ENCODE data around the gene KANSL2.
A peak's percentile ranks its signal among the peaks of the same experiment; 100 is the strongest.
"Not testable (repeated sequence)": the region's sequence is repeated elsewhere in the genome, so short reads cannot be mapped to it uniquely, and the experiment has no call there.

KANSL2 gene

GRCh38 chr12:48681710-48682532, at the start of gene KANSL2:
Gene KANSL2 (minus strand): TSS chr12:48682238. CDS start chr12:48681632, 606 bp downstream.
- Mint-ChIP-seq H3K4me3 (peak within 1 kb of the TSS; percentile 98), H3K36me3 (ENCODE audit: low read depth) (peaks cover 44% of the 10 kb centered on the region), H3K27ac (peak within 1 kb of the TSS; percentile 99), H3K4me1 (peaks cover 44% of the 10 kb centered on the region), H3K9me3 (no peaks in the 10 kb centered on the region), H3K27me3 (ENCODE audit: low read depth, poor library complexity) (peaks cover 3% of the 10 kb centered on the region)
- DNase-seq = peak; percentile 95
- TF ChIP-seq CTCF (IDR thresholded peaks at IDR 0.05) = no peak

- Mint-ChIP-seq H3K4me1 (no peaks in the 10 kb centered on the region), H3K36me3 (ENCODE audit: low read depth) (no peaks in the 10 kb centered on the region), H3K4me3 (no peak overlapping the region), H3K27ac (no peak overlapping the region), H3K9me3 (peaks cover 10% of the 10 kb centered on the region), H3K27me3 (ENCODE audit: low read depth, poor library complexity) (peaks cover 9% of the 10 kb centered on the region)
- TF ChIP-seq CTCF (IDR thresholded peaks at IDR 0.05) = no peak
- no peak for DNase-seq
These were observed 46.8 kb upstream of the KANSL2 start for GRCh38 chr12:48728807-48729206.

GRCh38 chr12:48720737-48721136, 38.7 kb upstream of the KANSL2 start:
- H3K27ac Mint-ChIP-seq; DNase-seq; H3K4me3 Mint-ChIP-seq; H3K36me3 Mint-ChIP-seq (ENCODE audit: low read depth): not testable (repeated sequence)
- peaks cover 52% of the 10 kb centered on the region for H3K9me3 Mint-ChIP-seq
- peaks cover 16% of the 10 kb centered on the region for H3K27me3 Mint-ChIP-seq (ENCODE audit: low read depth, poor library complexity)
- H3K4me1 Mint-ChIP-seq = peaks cover 11% of the 10 kb centered on the region

GRCh38 chr12:48720171-48720570, 38.1 kb upstream of the KANSL2 start:
- H3K27me3 Mint-ChIP-seq (ENCODE audit: low read depth, poor library complexity) = peaks cover 14% of the 10 kb centered on the region
- H3K4me1 Mint-ChIP-seq = peaks cover 17% of the 10 kb centered on the region
- H3K9me3 Mint-ChIP-seq = peaks cover 49% of the 10 kb centered on the region

GRCh38 chr12:48719002-48719401, 37.0 kb upstream of the KANSL2 start:
- H3K4me3 Mint-ChIP-seq, H3K27ac Mint-ChIP-seq: not testable (repeated sequence)

More at GRCh38 chr12:48720171-48720570, 38.1 kb upstream of the KANSL2 start:
- not testable (repeated sequence) for H3K36me3 Mint-ChIP-seq (ENCODE audit: low read depth); DNase-seq; H3K27ac Mint-ChIP-seq; H3K4me3 Mint-ChIP-seq

GRCh38 chr12:48717252-48717695, 35.2 kb upstream of the KANSL2 start:
- no peak for DNase-seq
- Mint-ChIP-seq H3K36me3 (ENCODE audit: low read depth) (peaks cover 29% of the 10 kb centered on the region), H3K27ac (peak overlapping the region; percentile 99), H3K4me1 (peaks cover 38% of the 10 kb centered on the region), H3K9me3 (peaks cover 40% of the 10 kb centered on the region), H3K4me3 (peak overlapping the region; percentile 92), H3K27me3 (ENCODE audit: low read depth, poor library complexity) (peaks cover 10% of the 10 kb centered on the region)
- TF ChIP-seq CTCF (IDR thresholded peaks at IDR 0.05) = no peak

More at GRCh38 chr12:48719002-48719401, 37.0 kb upstream of the KANSL2 start:
- peaks cover 29% of the 10 kb centered on the region for H3K4me1 Mint-ChIP-seq
- not testable (repeated sequence) for DNase-seq
- peaks cover 15% of the 10 kb centered on the region for H3K36me3 Mint-ChIP-seq (ENCODE audit: low read depth)
- H3K27me3 Mint-ChIP-seq (ENCODE audit: low read depth, poor library complexity) = peaks cover 14% of the 10 kb centered on the region
- peaks cover 49% of the 10 kb centered on the region for H3K9me3 Mint-ChIP-seq

GRCh38 chr12:48716493-48717251, 34.6 kb upstream of the KANSL2 start, which contains the start of gene CCNT1:
Gene CCNT1 (minus strand): TSS chr12:48716707. CDS start chr12:48716675, 32 bp downstream.
- Mint-ChIP-seq H3K4me3 (peak within 1 kb of the TSS; percentile 92), H3K9me3 (peaks cover 40% of the 10 kb centered on the region), H3K4me1 (peaks cover 38% of the 10 kb centered on the region), H3K27ac (peak within 1 kb of the TSS; percentile 99), H3K36me3 (ENCODE audit: low read depth) (peaks cover 35% of the 10 kb centered on the region), H3K27me3 (ENCODE audit: low read depth, poor library complexity) (peaks cover 10% of the 10 kb centered on the region)
- DNase-seq = peak; percentile 96
- TF ChIP-seq CTCF (IDR thresholded peaks at IDR 0.05) = no peak

Measured in nephron progenitor cell (in vitro differentiated cells).